ENCODE results near the gene GRM8. TPM values are rescaled to one million over a fixed set of nuclear protein-coding genes. Genes with fewer than 3 reads are reported as not detected.

The GRM8 gene
- total RNA-seq, 4 donors from 2014 or later: 1.0 to 5.0 TPM; not detected in 2

DNA sequence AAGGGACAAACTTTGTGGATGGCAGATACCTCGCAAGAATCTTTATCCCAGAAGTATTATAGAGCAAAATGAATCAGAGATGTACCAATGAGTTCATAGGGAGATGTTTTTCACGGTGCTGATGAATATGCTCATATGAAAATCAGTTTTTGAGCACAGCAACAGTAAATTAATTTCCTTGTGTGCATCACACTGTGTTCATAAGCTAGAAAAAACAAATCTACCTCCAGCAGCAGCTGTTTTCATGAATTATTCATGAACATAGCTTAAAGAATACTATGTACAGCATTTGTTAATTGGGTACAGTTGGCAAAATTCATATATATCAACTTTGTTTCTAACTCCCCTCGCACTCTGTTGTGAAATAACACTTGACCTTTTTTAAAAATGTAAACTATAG, 809.8 kb downstream of the GRM8 start:
- Histone ChIP-seq H3K27me3 (no peaks in the 10 kb centered on the region), H3K4me1 (no peaks in the 10 kb centered on the region), H3K36me3 (no peaks in the 10 kb centered on the region), H3K27ac (no peak overlapping the region), H3K9me3 (no peaks in the 10 kb centered on the region), H3K4me3 (no peak overlapping the region)
- no peak for DNase-seq
- TF ChIP-seq, protein P1, sequence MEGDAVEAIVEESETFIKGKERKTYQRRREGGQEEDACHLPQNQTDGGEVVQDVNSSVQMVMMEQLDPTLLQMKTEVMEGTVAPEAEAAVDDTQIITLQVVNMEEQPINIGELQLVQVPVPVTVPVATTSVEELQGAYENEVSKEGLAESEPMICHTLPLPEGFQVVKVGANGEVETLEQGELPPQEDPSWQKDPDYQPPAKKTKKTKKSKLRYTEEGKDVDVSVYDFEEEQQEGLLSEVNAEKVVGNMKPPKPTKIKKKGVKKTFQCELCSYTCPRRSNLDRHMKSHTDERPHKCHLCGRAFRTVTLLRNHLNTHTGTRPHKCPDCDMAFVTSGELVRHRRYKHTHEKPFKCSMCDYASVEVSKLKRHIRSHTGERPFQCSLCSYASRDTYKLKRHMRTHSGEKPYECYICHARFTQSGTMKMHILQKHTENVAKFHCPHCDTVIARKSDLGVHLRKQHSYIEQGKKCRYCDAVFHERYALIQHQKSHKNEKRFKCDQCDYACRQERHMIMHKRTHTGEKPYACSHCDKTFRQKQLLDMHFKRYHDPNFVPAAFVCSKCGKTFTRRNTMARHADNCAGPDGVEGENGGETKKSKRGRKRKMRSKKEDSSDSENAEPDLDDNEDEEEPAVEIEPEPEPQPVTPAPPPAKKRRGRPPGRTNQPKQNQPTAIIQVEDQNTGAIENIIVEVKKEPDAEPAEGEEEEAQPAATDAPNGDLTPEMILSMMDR (IDR thresholded peaks at IDR 0.05): no peak
- no peak for TF ChIP-seq POLR2A (IDR thresholded peaks at IDR 0.05)

DNA sequence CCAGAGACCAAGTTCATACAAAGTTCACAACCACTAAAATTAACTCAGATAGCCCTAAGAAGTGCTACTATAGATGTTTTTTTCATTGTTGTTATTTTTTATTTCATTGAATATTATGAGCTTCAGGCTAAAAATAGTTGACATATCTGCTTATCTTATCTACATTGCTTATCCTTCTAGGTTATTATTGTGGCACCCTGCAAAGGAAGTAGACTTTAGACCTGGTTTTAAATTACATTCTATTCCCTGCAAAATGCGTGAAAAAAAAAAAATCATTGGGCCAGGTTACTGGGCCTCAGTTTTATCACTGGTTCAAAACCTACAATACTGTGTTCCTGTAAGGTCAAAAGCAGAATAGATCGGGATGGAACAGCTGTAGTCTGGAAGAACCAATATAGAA, 811.0 kb downstream of the GRM8 start:
- no peak for DNase-seq
- Histone ChIP-seq H3K4me3 (no peak overlapping the region), H3K27ac (no peak overlapping the region), H3K9me3 (no peaks in the 10 kb centered on the region), H3K36me3 (no peaks in the 10 kb centered on the region), H3K4me1 (no peaks in the 10 kb centered on the region), H3K27me3 (no peaks in the 10 kb centered on the region)
- TF ChIP-seq, protein P1 (IDR thresholded peaks at IDR 0.05): no peak
- TF ChIP-seq POLR2A (IDR thresholded peaks at IDR 0.05): no peak

- Histone ChIP-seq H3K9me3 (no peaks in the 10 kb centered on the region), H3K36me3 (no peaks in the 10 kb centered on the region), H3K4me1 (no peaks in the 10 kb centered on the region), H3K27me3 (no peaks in the 10 kb centered on the region), H3K27ac (no peak overlapping the region), H3K4me3 (no peak overlapping the region)
- TF ChIP-seq POLR2A (IDR thresholded peaks at IDR 0.05): no peak
- TF ChIP-seq, protein P1 (IDR thresholded peaks at IDR 0.05): no peak
- no peak for DNase-seq
Measured at GRCh38 chr7:126440542-126440941, 812.2 kb downstream of the GRM8 start.

DNA sequence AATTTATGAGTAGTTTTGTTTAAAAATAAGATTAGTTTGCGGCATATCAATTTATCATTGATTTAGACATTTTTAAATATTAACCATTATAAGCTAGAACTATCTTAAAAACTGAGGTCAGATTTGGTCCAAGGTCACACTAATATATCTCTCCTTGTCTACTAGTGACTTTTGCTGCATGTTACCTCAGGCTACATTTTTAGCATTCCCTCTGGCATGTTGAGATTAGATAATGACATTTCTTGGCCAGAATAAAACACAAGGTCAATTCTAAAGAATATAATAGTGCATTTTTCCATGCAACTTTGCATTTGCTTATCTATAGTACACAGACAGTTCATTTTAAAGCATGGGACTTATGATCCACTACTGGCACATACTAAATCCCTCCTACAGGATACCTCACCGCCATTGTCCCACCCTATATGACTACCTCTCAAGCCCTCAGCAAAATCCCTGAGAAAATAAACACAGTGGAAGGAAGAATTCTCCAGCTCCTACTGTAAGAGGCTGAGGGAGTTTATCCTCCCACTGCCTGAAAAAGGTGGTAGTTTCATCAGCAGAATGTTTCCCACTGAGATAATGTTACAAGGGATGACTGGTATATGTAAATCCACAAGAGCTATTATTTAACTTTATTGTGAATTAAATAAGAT, 816.4 kb downstream of the GRM8 start:
- H3K27me3 ChIP-seq: no peaks in the 10 kb centered on the region
- TF ChIP-seq, protein P1 (IDR thresholded peaks at IDR 0.05): no peak
- TF ChIP-seq POLR2A (IDR thresholded peaks at IDR 0.05): no peak
- H3K27ac ChIP-seq: no peak overlapping the region
- H3K4me1 ChIP-seq: no peaks in the 10 kb centered on the region
- H3K4me3 ChIP-seq: no peak overlapping the region
- H3K36me3 ChIP-seq: no peaks in the 10 kb centered on the region
- DNase-seq: no peak
- no peaks in the 10 kb centered on the region for H3K9me3 ChIP-seq

DNA sequence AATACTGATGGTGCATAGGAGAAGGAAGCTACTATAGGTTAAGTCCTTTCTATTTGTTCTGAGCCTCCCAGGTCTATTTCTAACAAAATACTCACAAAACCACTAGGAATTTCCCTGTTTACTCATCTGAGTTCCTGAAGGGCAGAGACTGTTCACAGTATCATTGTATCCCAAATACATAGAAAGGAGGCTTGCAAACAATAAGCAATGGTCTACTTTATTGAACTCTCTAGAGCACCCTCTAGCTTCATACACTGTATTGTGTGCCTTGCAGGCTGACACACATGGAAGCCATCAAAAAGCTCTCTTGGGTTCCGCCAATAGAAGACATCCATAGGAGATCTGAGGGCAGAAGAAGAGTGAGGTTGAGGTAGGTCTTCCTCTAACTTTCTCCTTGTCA, 826.1 kb downstream of the GRM8 start:
- TF ChIP-seq POLR2A (IDR thresholded peaks at IDR 0.05): no peak
- TF ChIP-seq, protein P1 (IDR thresholded peaks at IDR 0.05): no peak
- Histone ChIP-seq H3K4me1 (no peaks in the 10 kb centered on the region), H3K27ac (no peak overlapping the region), H3K9me3 (peaks cover 0 to 4% (median 0%) of the 10 kb centered on the region in 4 donors), H3K36me3 (no peaks in the 10 kb centered on the region), H3K27me3 (no peaks in the 10 kb centered on the region), H3K4me3 (no peak overlapping the region)
- DNase-seq: no peak

DNA sequence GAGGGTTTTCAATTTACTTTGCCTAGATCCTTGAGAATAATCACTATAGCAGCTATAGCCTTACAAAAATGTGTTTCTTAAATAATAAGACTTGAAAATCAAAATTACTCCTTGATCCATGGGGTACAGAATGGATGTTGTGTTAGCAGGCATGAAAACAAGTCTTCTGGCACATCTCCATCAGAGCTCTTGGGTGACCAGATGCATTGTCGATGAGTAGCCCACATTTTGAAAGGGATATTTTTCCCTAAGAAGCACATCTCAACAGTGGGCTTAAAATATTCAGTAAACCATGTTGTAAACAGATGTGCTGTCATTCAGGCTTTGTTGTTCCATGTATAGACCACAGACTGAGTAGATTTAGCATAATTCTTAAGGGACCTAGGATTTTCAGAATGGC, 827.8 kb downstream of the GRM8 start:
- TF ChIP-seq, protein P1 (IDR thresholded peaks at IDR 0.05): no peak
- no peak for TF ChIP-seq POLR2A (IDR thresholded peaks at IDR 0.05)
- H3K36me3 ChIP-seq: no peaks in the 10 kb centered on the region
- H3K27me3 ChIP-seq: no peaks in the 10 kb centered on the region
- H3K9me3 ChIP-seq: peaks cover 0 to 5% (median 0%) of the 10 kb centered on the region in 4 donors
- no peak for DNase-seq
- H3K4me3 ChIP-seq: no peak overlapping the region
- H3K4me1 ChIP-seq: no peaks in the 10 kb centered on the region
- no peak overlapping the region for H3K27ac ChIP-seq
